Measurements from ENCODE around the gene BCL2L14.

DNA sequence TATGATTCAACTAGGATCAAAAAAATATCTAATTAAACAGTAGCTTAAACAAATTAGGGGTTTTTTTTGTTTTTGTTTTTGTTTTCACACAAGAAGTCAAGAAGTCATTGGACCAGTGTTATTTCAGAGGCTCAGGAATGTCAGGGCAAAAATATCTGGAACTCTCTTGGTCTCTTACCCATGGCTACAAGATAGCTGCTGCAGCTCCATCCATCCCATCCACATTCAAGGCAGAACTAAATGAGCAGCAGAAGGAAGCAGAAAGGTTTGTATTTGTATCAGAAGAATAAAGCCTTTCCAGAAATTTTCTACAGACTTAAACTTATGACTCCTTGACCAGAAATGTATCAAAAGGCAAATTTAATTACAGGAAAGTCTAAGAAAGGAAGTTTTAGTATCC is 33.8 kb upstream of the BCL2L14 start:
- no peak for TF ChIP-seq POLR2AphosphoS5 (IDR thresholded peaks at IDR 0.05)
- TF ChIP-seq, protein P1, sequence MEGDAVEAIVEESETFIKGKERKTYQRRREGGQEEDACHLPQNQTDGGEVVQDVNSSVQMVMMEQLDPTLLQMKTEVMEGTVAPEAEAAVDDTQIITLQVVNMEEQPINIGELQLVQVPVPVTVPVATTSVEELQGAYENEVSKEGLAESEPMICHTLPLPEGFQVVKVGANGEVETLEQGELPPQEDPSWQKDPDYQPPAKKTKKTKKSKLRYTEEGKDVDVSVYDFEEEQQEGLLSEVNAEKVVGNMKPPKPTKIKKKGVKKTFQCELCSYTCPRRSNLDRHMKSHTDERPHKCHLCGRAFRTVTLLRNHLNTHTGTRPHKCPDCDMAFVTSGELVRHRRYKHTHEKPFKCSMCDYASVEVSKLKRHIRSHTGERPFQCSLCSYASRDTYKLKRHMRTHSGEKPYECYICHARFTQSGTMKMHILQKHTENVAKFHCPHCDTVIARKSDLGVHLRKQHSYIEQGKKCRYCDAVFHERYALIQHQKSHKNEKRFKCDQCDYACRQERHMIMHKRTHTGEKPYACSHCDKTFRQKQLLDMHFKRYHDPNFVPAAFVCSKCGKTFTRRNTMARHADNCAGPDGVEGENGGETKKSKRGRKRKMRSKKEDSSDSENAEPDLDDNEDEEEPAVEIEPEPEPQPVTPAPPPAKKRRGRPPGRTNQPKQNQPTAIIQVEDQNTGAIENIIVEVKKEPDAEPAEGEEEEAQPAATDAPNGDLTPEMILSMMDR (IDR thresholded peaks at IDR 0.05) = no peak
- no peak for TF ChIP-seq POLR2A (IDR thresholded peaks at IDR 0.05)

All from transverse colon (tissue), 4 donors.